ENCODE data around the gene PGRMC1.
"Not testable (repeated sequence)": the region's sequence is repeated elsewhere in the genome, so short reads cannot be mapped to it uniquely, and the experiment has no call there.

The PGRMC1 gene

GRCh38 chrX:119235872-119236622 is at the start of gene PGRMC1:
TSS of gene PGRMC1 (plus strand) at chrX:119236285. CDS start at chrX:119236364, 79 bp downstream.
- peak; percentile 77 for DNase-seq

- no peak for DNase-seq
Measured at GRCh38 chrX:119186763-119187162, 49.3 kb upstream of the PGRMC1 start.

GRCh38 chrX:119187298-119187697 is 48.8 kb upstream of the PGRMC1 start:
- DNase-seq: no peak

GRCh38 chrX:119189115-119189514 is 47.0 kb upstream of the PGRMC1 start:
- no peak for DNase-seq

- no peak for DNase-seq
Measured at GRCh38 chrX:119189595-119189994, 46.5 kb upstream of the PGRMC1 start.

GRCh38 chrX:119190091-119190681 is 45.9 kb upstream of the PGRMC1 start:
- DNase-seq: no peak

GRCh38 chrX:119190831-119191230 is 45.3 kb upstream of the PGRMC1 start:
- DNase-seq: no peak

GRCh38 chrX:119194621-119195020 is 41.5 kb upstream of the PGRMC1 start:
- no peak for DNase-seq

GRCh38 chrX:119201570-119201969 is 34.5 kb upstream of the PGRMC1 start:
- DNase-seq: no peak

GRCh38 chrX:119206203-119206602 is 29.9 kb upstream of the PGRMC1 start:
- no peak for DNase-seq

GRCh38 chrX:119207483-119207882 is 28.6 kb upstream of the PGRMC1 start:
- DNase-seq: not testable (repeated sequence)

GRCh38 chrX:119208401-119209057 is 27.6 kb upstream of the PGRMC1 start:
- no peak for DNase-seq

GRCh38 chrX:119210931-119211648 is 25.0 kb upstream of the PGRMC1 start:
- DNase-seq: not testable (repeated sequence)

GRCh38 chrX:119211649-119212014 is 24.5 kb upstream of the PGRMC1 start:
- DNase-seq: no peak

- DNase-seq: no peak
Measured at GRCh38 chrX:119218198-119218597, 17.9 kb upstream of the PGRMC1 start.

GRCh38 chrX:119222932-119223331 is 13.2 kb upstream of the PGRMC1 start:
- no peak for DNase-seq

- DNase-seq: no peak
Measured at GRCh38 chrX:119223783-119224182, 12.3 kb upstream of the PGRMC1 start.

- no peak for DNase-seq
Measured at GRCh38 chrX:119226446-119226845, 9.6 kb upstream of the PGRMC1 start.

- no peak for DNase-seq
Measured at GRCh38 chrX:119228512-119229252, 7.4 kb upstream of the PGRMC1 start.

GRCh38 chrX:119229253-119229615 is 6.9 kb upstream of the PGRMC1 start:
- DNase-seq: no peak

- no peak for DNase-seq
Measured at GRCh38 chrX:119230850-119231249, 5.2 kb upstream of the PGRMC1 start.

GRCh38 chrX:119231936-119232445 is 4.1 kb upstream of the PGRMC1 start:
- no peak for DNase-seq
